GM21515 (cell line): ENCODE results near the gene NTSR2.

ENCODE experiments used
- ATAC-seq: cut with Tn5 transposase; IDR thresholded peaks from one replicate; pipeline ENCODE4 v1.9.1; 2021; ENCODE audit not compliant: unreplicated experiment

The NTSR2 gene

GRCh38 chr2:11669454-11670291 lies at the start of gene NTSR2:
NTSR2 (minus strand) TSS chr2:11670195; CDS start chr2:11670129, 66 bp downstream.
- ATAC-seq: no peak

- ATAC-seq: no peak
These were observed 49.4 kb upstream of the NTSR2 start for GRCh38 chr2:11719230-11719977.

GRCh38 chr2:11718606-11719005 lies 48.6 kb upstream of the NTSR2 start:
- ATAC-seq: no peak

- ATAC-seq: no peak
These were observed 47.6 kb upstream of the NTSR2 start for GRCh38 chr2:11717623-11718022.

GRCh38 chr2:11716689-11717321 lies 46.8 kb upstream of the NTSR2 start:
- ATAC-seq: no peak

- no peak for ATAC-seq
These were observed 46.1 kb upstream of the NTSR2 start for GRCh38 chr2:11715987-11716652.

- no peak for ATAC-seq
These were observed 43.8 kb upstream of the NTSR2 start for GRCh38 chr2:11713815-11714214.

GRCh38 chr2:11712866-11713265 lies 42.9 kb upstream of the NTSR2 start:
- no peak for ATAC-seq

GRCh38 chr2:11711751-11712150 lies 41.8 kb upstream of the NTSR2 start:
- ATAC-seq: no peak

- ATAC-seq: no peak
These were observed 41.3 kb upstream of the NTSR2 start for GRCh38 chr2:11711354-11711716.

GRCh38 chr2:11710632-11711353 lies 40.8 kb upstream of the NTSR2 start:
- ATAC-seq: no peak

GRCh38 chr2:11710210-11710609 lies 40.2 kb upstream of the NTSR2 start:
- no peak for ATAC-seq

- no peak for ATAC-seq
These were observed 39.3 kb upstream of the NTSR2 start for GRCh38 chr2:11709293-11709692.

- ATAC-seq: no peak
These were observed 38.1 kb upstream of the NTSR2 start for GRCh38 chr2:11708106-11708505.

GRCh38 chr2:11705711-11706110 lies 35.7 kb upstream of the NTSR2 start:
- no peak for ATAC-seq

- no peak for ATAC-seq
These were observed 35.1 kb upstream of the NTSR2 start for GRCh38 chr2:11705063-11705462.

GRCh38 chr2:11703700-11704099 lies 33.7 kb upstream of the NTSR2 start:
- no peak for ATAC-seq

- no peak for ATAC-seq
These were observed 33.0 kb upstream of the NTSR2 start for GRCh38 chr2:11702946-11703345.

- no peak for ATAC-seq
These were observed 31.8 kb upstream of the NTSR2 start for GRCh38 chr2:11701751-11702301.

GRCh38 chr2:11701206-11701605 lies 31.2 kb upstream of the NTSR2 start:
- ATAC-seq: no peak
